CD14-positive monocyte (primary cell): ENCODE measurements around the gene SAAL1. TPM values are rescaled to one million over a fixed set of nuclear protein-coding genes. Genes with fewer than 3 reads are reported as not detected.

ENCODE experiments used
- DNase-seq, 3 donors: peaks; one replicate each; pipeline ENCODE4 v3.0.0-alpha.2; 2011 to 2022
- H2AFZ ChIP-seq: 2 replicates; pipeline ENCODE4 v1.6.0; 2012; ENCODE audit warnings: mild to moderate bottlenecking, low read depth, low read length, inconsistent platforms; ENCODE audit not compliant: insufficient read depth, poor library complexity, severe bottlenecking
- H3K27ac ChIP-seq, 2 donors: 1 replicate in 1 of 2; 2 replicates in 1 of 2; pipeline ENCODE4 v1.5.1; 2012 to 2013; ENCODE audit warnings: low read length in 2 of 2, control low read depth in 1 of 2, inconsistent platforms in 1 of 2, low read depth in 1 of 2, mild to moderate bottlenecking in 1 of 2
- H3K27me3 ChIP-seq, 2 donors: one replicate each; pipeline versions ENCODE4 v1.6.0 to v1.6.1; 2011 to 2013; ENCODE audit warnings: low read length in 2 of 2; ENCODE audit not compliant: control insufficient read depth in 2 of 2, insufficient read depth in 2 of 2
- H3K36me3 ChIP-seq, 2 donors: replicated peaks in 1 of 2; 1 replicate in 1 of 2; 2 replicates in 1 of 2; pipeline versions ENCODE4 v1.5.1 to v1.6.1; 2012 to 2013; ENCODE audit warnings: low read length in 2 of 2, control low read depth in 1 of 2, inconsistent platforms in 1 of 2, mild to moderate bottlenecking in 1 of 2; ENCODE audit not compliant: insufficient read depth in 2 of 2, control insufficient read depth in 1 of 2
- H3K4me1 ChIP-seq, 2 donors: 1 replicate in 1 of 2; 2 replicates in 1 of 2; pipeline versions ENCODE4 v1.5.1 to v1.6.1; 2012 to 2013; ENCODE audit warnings: low read length in 2 of 2, control low read depth in 1 of 2, inconsistent platforms in 1 of 2, mild to moderate bottlenecking in 1 of 2, moderate library complexity in 1 of 2; ENCODE audit not compliant: insufficient read depth in 2 of 2, control insufficient read depth in 1 of 2
- H3K4me2 ChIP-seq: replicated peaks from 2 replicates; pipeline ENCODE3; 2012; ENCODE audit warnings: low read length, moderate library complexity, mild to moderate bottlenecking; ENCODE audit not compliant: poor library complexity, severe bottlenecking; ENCODE audit errors: extremely low read depth
- H3K4me3 ChIP-seq, 3 experiments: fragments of 200-600 bp in 1 of 3; sonication (generic) in 1 of 3; replicated peaks in 1 of 3; 1 replicate in 2 of 3; 2 replicates in 1 of 3; pipeline ENCODE4 v1.5.1; 2011 to 2013; ENCODE audit warnings: low read length in 3 of 3, mild to moderate bottlenecking in 3 of 3, control low read depth in 2 of 3, low read depth in 2 of 3, inconsistent platforms in 1 of 3, moderate library complexity in 1 of 3
- H3K79me2 ChIP-seq: 2 replicates; pipeline ENCODE4 v1.6.0; 2012; ENCODE audit warnings: mild to moderate bottlenecking, control low read depth, inconsistent platforms, low read length, moderate library complexity; ENCODE audit not compliant: insufficient read depth
- H3K9ac ChIP-seq: 2 replicates; pipeline ENCODE4 v1.6.0; 2017; ENCODE audit warnings: low read length, mild to moderate bottlenecking; ENCODE audit not compliant: insufficient read depth, poor library complexity, severe bottlenecking
- H3K9me3 ChIP-seq, 2 donors: replicated peaks in 1 of 2; 1 replicate in 1 of 2; 2 replicates in 1 of 2; pipeline versions ENCODE4 v1.5.1 to v1.6.1; 2012 to 2013; ENCODE audit warnings: low read length in 2 of 2, control low read depth in 1 of 2; ENCODE audit not compliant: control insufficient read depth in 1 of 2, insufficient read depth in 1 of 2
- H4K20me1 ChIP-seq: 2 replicates; pipeline ENCODE4 v1.6.0; 2012; ENCODE audit warnings: mild to moderate bottlenecking, low read length, control low read depth, moderate library complexity; ENCODE audit not compliant: insufficient read depth
- H3K27ac Mint-ChIP-seq, 7 donors: one replicate each; pipeline ENCODE4 v1.8.0; 2020; ENCODE audit warnings: mild to moderate bottlenecking in 7 of 7, mixed read lengths in 7 of 7, moderate library complexity in 6 of 7, inconsistent platforms in 2 of 7
- H3K27me3 Mint-ChIP-seq, 3 donors: one replicate each; pipeline ENCODE4 v1.8.0; 2021 to 2022; ENCODE audit warnings: low read depth in 3 of 3, mild to moderate bottlenecking in 3 of 3, mixed read lengths in 3 of 3, moderate library complexity in 3 of 3, inconsistent platforms in 1 of 3
- H3K36me3 Mint-ChIP-seq, 2 donors: one replicate each; pipeline ENCODE4 v1.8.0; 2020; ENCODE audit warnings: mixed read lengths in 2 of 2, inconsistent platforms in 1 of 2, mild to moderate bottlenecking in 1 of 2
- H3K4me1 Mint-ChIP-seq: one replicate; pipeline ENCODE4 v1.8.0; 2020; ENCODE audit warnings: mild to moderate bottlenecking, mixed read lengths
- H3K4me3 Mint-ChIP-seq, 2 donors: one replicate each; pipeline ENCODE4 v1.8.0; 2020; ENCODE audit warnings: mild to moderate bottlenecking in 2 of 2, mixed read lengths in 2 of 2, moderate library complexity in 1 of 2
- H3K9me3 Mint-ChIP-seq, 7 donors: one replicate each; pipeline ENCODE4 v1.8.0; 2020 to 2022; ENCODE audit warnings: mixed read lengths in 7 of 7, mild to moderate bottlenecking in 6 of 7, moderate library complexity in 6 of 7, inconsistent platforms in 2 of 7
- WGBS: methylation state at CpG from one replicate; pipeline ENCODE4 v1.1.5; 2013; ENCODE audit warnings: missing lambda C conversion rate; ENCODE audit not compliant: insufficient coverage; 5-methylcytosine and 5-hydroxymethylcytosine counted together
- intact Hi-C, 2 donors: fragments of 100-400 bp; cut with micrococcal nuclease; formaldehyde crosslinking; loops; one replicate each; pipeline versions ENCODE4 v1.15.0 to v1.15.1; 2023
- polyA plus RNA-seq, 3 donors: library from polyadenylated mRNA; depleted of rRNA in 1 of 3; unstranded in 2 of 3; stranded (reverse) in 1 of 3; fragments of 300-500 nt in 2 of 3; fragments of >200 nt in 1 of 3; fragmentation: Illumina TruSeq in 2 of 3; gene quantifications; 1 replicate in 2 of 3; 2 replicates in 1 of 3; pipeline ENCODE4 v1.2.3, GENCODE V29; 2012 to 2021
- TF ChIP-seq, protein P1 (sequence below): fragments of 200-600 bp; IDR thresholded peaks from one replicate; pipeline ENCODE4 v1.8.0; 2022; ENCODE audit warnings: antibody characterized with exemption, mild to moderate bottlenecking

The SAAL1 gene
- polyA plus RNA-seq, 3 donors, result 6.4 to 10.2 (median 7.6) TPM

DNA sequence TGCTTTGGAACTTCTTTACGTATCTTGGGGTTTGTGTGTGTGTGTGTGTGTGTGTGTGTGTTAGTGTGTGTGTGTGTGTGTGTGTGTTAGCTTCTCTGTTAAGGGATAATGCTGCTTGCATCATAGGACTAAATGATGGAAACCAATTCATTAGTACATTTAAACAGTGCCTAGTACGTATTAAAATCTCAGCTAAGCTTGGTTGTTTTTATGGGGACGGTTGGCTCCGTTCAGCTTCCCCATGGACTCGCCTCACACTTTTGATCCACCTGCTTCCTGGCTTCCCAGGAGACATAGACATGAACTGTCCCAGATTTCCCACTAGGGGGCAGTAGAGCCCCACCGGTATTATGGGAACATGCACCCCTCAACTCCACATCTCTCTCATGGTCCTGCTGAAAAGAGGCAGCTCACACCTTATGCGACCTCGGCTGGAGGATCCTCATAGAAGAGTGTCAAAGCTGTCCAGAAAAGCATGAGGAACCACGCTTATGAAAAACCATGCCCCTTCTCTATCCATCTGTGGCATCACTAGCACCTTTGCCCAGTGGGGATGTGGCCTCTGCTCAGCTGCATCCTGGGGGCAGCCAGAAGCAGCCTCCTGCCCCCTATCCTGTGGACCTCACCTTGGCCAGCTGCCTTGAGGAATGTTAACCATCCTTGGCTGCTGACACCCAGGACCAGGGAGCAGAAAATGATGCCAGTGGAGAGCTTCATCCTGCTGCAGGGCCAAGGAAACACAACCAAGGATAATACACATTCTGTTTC lies 9.7 kb upstream of the SAAL1 start:
- Histone ChIP-seq H3K27me3 (peaks cover 10% of the 10 kb centered on the region in 2 donors), H3K4me3 (no peak overlapping the region), H3K9ac (no peak overlapping the region), H3K4me2 (no peak overlapping the region), H3K27ac (no peak overlapping the region), H3K9me3 (no peaks in the 10 kb centered on the region), H3K4me1 (no peaks in the 10 kb centered on the region), H3K79me2 (no peaks in the 10 kb centered on the region), H4K20me1 (no peaks in the 10 kb centered on the region), H2AFZ (no peak overlapping the region), H3K36me3 (no peaks in the 10 kb centered on the region)
- H3K27me3 Mint-ChIP-seq, result peaks cover 11 to 31% (median 11%) of the 10 kb centered on the region in 3 donors
- H3K4me1 Mint-ChIP-seq, result peaks cover 3% of the 10 kb centered on the region
- WGBS, result 8% methylated on average over 3 of the region's 9 CpGs
- intact Hi-C loops, result loop anchor here in 1 of 2 donors (5.0 kb wide), 1 partner anchor 617 kb away; no protein-coding TSS in a partner anchor
- TF ChIP-seq, protein P1, sequence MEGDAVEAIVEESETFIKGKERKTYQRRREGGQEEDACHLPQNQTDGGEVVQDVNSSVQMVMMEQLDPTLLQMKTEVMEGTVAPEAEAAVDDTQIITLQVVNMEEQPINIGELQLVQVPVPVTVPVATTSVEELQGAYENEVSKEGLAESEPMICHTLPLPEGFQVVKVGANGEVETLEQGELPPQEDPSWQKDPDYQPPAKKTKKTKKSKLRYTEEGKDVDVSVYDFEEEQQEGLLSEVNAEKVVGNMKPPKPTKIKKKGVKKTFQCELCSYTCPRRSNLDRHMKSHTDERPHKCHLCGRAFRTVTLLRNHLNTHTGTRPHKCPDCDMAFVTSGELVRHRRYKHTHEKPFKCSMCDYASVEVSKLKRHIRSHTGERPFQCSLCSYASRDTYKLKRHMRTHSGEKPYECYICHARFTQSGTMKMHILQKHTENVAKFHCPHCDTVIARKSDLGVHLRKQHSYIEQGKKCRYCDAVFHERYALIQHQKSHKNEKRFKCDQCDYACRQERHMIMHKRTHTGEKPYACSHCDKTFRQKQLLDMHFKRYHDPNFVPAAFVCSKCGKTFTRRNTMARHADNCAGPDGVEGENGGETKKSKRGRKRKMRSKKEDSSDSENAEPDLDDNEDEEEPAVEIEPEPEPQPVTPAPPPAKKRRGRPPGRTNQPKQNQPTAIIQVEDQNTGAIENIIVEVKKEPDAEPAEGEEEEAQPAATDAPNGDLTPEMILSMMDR, result peak; percentile 92
- peak overlapping the region in 1 of 7 donors; percentile 33 for H3K27ac Mint-ChIP-seq
- H3K4me3 Mint-ChIP-seq, result peak overlapping the region in 1 of 2 donors; percentile 40
- H3K36me3 Mint-ChIP-seq, result no peaks in the 10 kb centered on the region
- peak; percentile 34 to 55 (median 55) for DNase-seq
- H3K9me3 Mint-ChIP-seq, result no peaks in the 10 kb centered on the region

DNA sequence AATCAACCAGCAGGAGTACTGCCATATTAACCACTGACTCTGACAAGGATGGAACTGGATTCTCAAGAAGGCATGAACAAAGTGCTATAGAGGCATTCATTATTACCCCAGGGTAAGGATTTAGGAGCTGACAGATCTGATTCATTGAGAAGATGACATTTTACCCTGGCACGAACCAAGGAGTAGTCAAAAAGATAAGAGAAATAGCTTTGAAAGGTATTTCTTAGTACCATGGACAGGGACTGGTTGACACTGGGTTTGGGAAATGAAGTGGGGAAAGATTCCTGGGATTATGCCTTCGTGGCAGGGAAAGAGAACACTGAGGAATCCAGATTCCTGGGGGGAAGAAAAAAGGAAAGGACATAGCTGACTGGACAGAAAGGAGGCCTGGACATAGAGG lies 5.1 kb upstream of the SAAL1 start:
- H3K4me3 ChIP-seq, result no peak overlapping the region
- TF ChIP-seq, protein P1, result no peak
- WGBS, result 64% methylated on average over 2 of the region's 2 CpGs
- H3K9ac ChIP-seq, result no peak overlapping the region
- no peaks in the 10 kb centered on the region for H4K20me1 ChIP-seq
- H3K9me3 Mint-ChIP-seq, result peaks cover 0 to 2% (median 0%) of the 10 kb centered on the region in 7 donors
- no peak overlapping the region for H3K27ac ChIP-seq
- H3K4me2 ChIP-seq, result no peak overlapping the region
- H3K79me2 ChIP-seq, result no peaks in the 10 kb centered on the region
- no peaks in the 10 kb centered on the region for H3K36me3 Mint-ChIP-seq
- no peak overlapping the region for H2AFZ ChIP-seq
- H3K9me3 ChIP-seq, result no peaks in the 10 kb centered on the region
- peaks cover 5% of the 10 kb centered on the region for H3K4me1 Mint-ChIP-seq
- no peak for DNase-seq
- H3K4me3 Mint-ChIP-seq, result no peak overlapping the region
- intact Hi-C loops, result no loop called here
- peaks cover 9 to 10% of the 10 kb centered on the region in 2 donors for H3K27me3 ChIP-seq
- peaks cover 10 to 44% (median 15%) of the 10 kb centered on the region in 3 donors for H3K27me3 Mint-ChIP-seq
- peaks cover 3% of the 10 kb centered on the region in 2 donors for H3K4me1 ChIP-seq
- H3K36me3 ChIP-seq, result no peaks in the 10 kb centered on the region
- no peak overlapping the region for H3K27ac Mint-ChIP-seq
